22Rv1 (cell line): Measurements from ENCODE around the gene PDIA5.

Experiments
- CTCF ChIP-seq: fragments of 450-650 bp; IDR thresholded peaks from 2 replicates; pipeline ENCODE4 v1.5.1; 2017; ENCODE audit warnings: mild to moderate bottlenecking
- ZFX ChIP-seq: fragments of 450-650 bp; IDR thresholded peaks from 2 replicates; pipeline ENCODE4 v1.6.1; 2017; ENCODE audit warnings: antibody characterized with exemption, borderline replicate concordance

- no peak for TF ChIP-seq CTCF
- TF ChIP-seq ZFX = no peak
These were observed 48.1 kb upstream of the PDIA5 start for GRCh38 chr3:123018683-123019082.
